ENCODE data around the gene LYRM9.

The LYRM9 gene

DNA sequence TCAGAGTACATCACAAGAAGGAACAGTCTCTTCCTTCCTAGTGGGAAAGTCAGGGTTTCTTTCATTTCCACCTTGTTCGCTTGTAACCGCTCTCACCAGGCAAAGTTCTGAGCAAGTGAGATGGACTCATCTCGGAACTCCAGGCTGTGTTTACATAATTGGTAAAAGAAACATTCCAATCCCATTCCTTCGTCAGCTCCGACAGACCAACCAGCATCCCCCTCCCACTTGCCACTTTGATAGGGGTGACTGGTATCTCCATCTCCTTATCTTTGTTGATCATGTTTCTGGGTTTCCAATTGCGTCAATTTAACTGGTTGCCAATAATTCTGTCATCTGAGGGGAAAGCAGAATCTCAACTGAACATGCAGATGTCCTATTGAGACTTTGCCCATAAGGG is 36.8 kb upstream of the LYRM9 start:
- H3K27ac ChIP-seq = no peak overlapping the region
- no peak for TF ChIP-seq CTCF (conservative IDR thresholded peaks at IDR 0.05)

DNA sequence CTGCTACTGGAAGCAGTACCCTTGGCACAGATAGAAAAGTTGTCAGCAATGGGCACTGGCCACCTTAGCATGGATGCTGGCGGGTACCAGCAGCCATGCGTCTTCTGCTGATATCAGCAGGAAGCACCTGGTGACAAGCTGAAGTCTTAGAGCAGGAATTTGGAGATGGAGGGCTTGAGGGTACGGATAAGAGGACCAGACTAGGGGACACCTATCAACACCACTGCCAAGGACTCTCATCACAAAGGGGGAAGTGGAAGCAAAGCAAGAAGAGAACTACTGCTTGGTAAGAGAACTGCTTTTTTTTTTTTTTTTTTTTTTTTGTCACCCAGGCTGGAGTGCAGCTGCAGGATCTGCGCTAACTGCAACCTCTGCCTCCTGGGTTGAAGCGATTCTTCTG is 35.4 kb upstream of the LYRM9 start:
- no peak for TF ChIP-seq CTCF (conservative IDR thresholded peaks at IDR 0.05)
- H3K27ac ChIP-seq = no peak overlapping the region

DNA sequence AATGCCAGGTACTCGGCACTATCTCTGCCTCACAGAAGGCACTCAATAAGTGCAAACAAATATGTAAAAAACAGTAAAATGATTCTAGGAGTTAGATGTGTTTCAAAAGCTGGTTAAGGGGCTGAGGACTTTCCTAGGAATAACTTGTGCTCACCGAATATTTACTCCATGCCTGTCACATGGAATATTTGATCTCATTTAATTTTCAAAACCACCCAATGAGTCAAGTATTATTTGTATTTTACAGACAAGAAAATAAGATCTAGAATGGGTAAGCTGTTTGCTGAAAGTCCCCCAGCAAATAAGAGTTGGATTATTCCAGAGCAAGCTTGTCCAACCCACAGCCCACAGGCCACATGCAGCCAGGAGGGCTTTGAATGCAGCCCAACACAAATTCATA is 34.6 kb upstream of the LYRM9 start:
- TF ChIP-seq CTCF (conservative IDR thresholded peaks at IDR 0.05) = no peak

DNA sequence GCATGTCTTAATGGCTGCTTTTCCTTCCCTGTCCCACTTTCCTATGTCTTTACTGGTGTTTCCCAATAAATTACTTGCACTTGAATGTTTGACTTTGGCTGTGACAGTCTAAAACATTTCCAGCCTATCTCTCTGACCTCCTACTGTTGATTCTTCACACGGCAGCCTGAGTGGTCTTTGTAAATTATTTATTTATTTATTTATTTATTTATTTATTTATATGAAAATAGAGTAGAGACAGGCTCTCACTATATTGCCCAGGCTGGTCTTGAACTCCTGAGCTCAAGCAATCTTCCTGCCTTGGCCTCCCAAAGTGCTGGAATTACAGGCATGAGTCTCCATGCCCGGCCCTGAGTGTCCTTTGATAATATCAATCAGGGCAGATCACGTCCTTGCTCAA is 28.4 kb upstream of the LYRM9 start:
- TF ChIP-seq CTCF (conservative IDR thresholded peaks at IDR 0.05) = no peak
- no peak overlapping the region for H3K27ac ChIP-seq

More for the DNA sequence above, 34.6 kb upstream of the LYRM9 start:
- no peak overlapping the region for H3K27ac ChIP-seq

GRCh38 chr17:27921077-27921476 is 27.9 kb upstream of the LYRM9 start:
- TF ChIP-seq CTCF (conservative IDR thresholded peaks at IDR 0.05) = no peak

GRCh38 chr17:27920569-27920968 is 27.4 kb upstream of the LYRM9 start:
- TF ChIP-seq CTCF (conservative IDR thresholded peaks at IDR 0.05) = no peak
- no peak overlapping the region for H3K27ac ChIP-seq

More at GRCh38 chr17:27921077-27921476, 27.9 kb upstream of the LYRM9 start:
- H3K27ac ChIP-seq = no peak overlapping the region

- no peak for TF ChIP-seq CTCF (conservative IDR thresholded peaks at IDR 0.05)
- H3K27ac ChIP-seq = no peak overlapping the region
Observed at GRCh38 chr17:27919079-27919478, 25.9 kb upstream of the LYRM9 start.

GRCh38 chr17:27918498-27918897 is 25.3 kb upstream of the LYRM9 start:
- no peak overlapping the region for H3K27ac ChIP-seq

More at GRCh38 chr17:27918498-27918897, 25.3 kb upstream of the LYRM9 start:
- no peak for TF ChIP-seq CTCF (conservative IDR thresholded peaks at IDR 0.05)

Data from VCaP (cell line).